ENCODE data around the gene SPNS1. TPM values are rescaled to one million over a fixed set of nuclear protein-coding genes. Genes with fewer than 3 reads are reported as not detected.

The SPNS1 gene
- polyA plus RNA-seq, 2 of the 4 experiments (the other 2 are of a cell fraction) = 27.0 to 35.1 TPM

DNA sequence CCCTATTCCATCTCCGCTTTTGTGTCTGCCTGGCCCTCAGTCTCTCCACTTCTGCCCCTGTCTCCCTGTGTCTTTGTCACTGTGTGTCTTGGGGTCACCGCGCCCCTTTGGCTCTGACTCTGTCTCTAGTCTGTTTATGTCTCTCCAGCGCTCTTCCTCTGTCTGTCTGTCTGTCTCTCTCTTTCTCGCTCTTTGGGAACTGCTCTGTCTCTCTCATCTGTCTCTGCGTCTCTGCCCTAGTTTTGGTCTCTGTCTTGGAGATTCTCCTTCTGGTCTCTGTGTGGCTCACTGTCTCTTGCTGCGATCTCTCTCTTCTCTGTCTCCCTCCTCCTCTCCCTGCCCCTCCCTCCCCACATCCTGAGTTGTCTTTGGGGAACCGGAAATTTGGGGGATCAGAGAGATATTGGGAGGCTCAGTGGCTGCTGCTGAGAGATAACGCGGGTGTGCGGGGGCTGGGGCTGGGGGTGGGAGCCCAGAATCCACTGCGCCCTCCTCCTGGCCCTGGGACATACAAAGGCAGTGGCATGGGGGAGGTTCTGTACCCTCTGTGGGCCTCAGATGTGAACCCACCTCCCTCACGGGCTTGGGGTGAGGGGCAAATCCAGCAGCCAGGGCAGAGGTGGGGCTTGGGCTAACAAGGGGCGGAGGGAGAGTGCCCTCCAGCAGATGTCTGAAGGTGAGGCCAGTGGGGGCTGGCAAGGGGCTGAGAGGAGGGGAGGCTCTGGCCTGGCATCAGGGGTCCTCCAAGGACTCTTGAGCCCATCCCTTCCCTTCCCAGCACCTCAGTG, 34.7 kb downstream of the SPNS1 start:
- TF ChIP-seq RNF2 (IDR thresholded peaks at IDR 0.05; ENCODE audit: borderline replicate concordance, low read depth) (no peak), ZNF302 (CRISPR knock-in tag; IDR thresholded peaks at IDR 0.05) (no peak), RCOR1 (IDR thresholded peaks at IDR 0.05; ENCODE audit: low read depth, low read length) (no peak), ATOH8 (CRISPR knock-in tag; IDR thresholded peaks at IDR 0.05; ENCODE audit: low read depth) (no peak), PBX3 (IDR thresholded peaks at IDR 0.05) (no peak), NFE2L2 (conservative IDR thresholded peaks at IDR 0.05; ENCODE audit: low read length) (no peak), HOXA7 (CRISPR knock-in tag; IDR thresholded peaks at IDR 0.05) (no peak), CHD2 (IDR thresholded peaks at IDR 0.05; ENCODE audit: low read length, partially characterized antibody) (no peak), E2F6 (IDR thresholded peaks at IDR 0.05; ENCODE audit: borderline replicate concordance, low read depth) (no peak), EHMT2 (IDR thresholded peaks at IDR 0.05; ENCODE audit: low read depth) (no peak), CEBPB (IDR thresholded peaks at IDR 0.05) (no peak), FOSL2 (IDR thresholded peaks at IDR 0.05) (no peak), FOSL2 (CRISPR knock-in tag; IDR thresholded peaks at IDR 0.05) (no peak), NR3C1 (IDR thresholded peaks at IDR 0.05) (no peak), ZSCAN20 (CRISPR knock-in tag; IDR thresholded peaks at IDR 0.05) (no peak), NPAS2 (CRISPR knock-in tag; IDR thresholded peaks at IDR 0.05; ENCODE audit: borderline replicate concordance) (no peak), JUNB (IDR thresholded peaks at IDR 0.05) (no peak), JUN (IDR thresholded peaks at IDR 0.05) (no peak), ELK1 (IDR thresholded peaks at IDR 0.05; ENCODE audit: low read depth, low read length) (no peak)
- ChIA-PET POLR2A (no interaction called here), CTCF (no interaction called here)
- no peak overlapping the region for H3K4me3 ChIP-seq
- FAIRE-seq (no peak), DNase-seq (ENCODE audit: low read depth in 1 of 2, low spot score in 1 of 2) (no peak), ATAC-seq (no peak)
- H3K4me2 ChIP-seq = no peak overlapping the region
- no peaks in the 10 kb centered on the region for H3K4me1 ChIP-seq
- H3K27ac ChIP-seq = no peak overlapping the region
- WGBS (ENCODE audit: missing lambda C conversion rate) = 71% methylated on average over 14 of the region's 14 CpGs
- H3K9me3 ChIP-seq = no peaks in the 10 kb centered on the region

- ChIA-PET POLR2A (no interaction called here), CTCF (interaction anchor here (0.7 to 1.9 kb wide), 2 partner anchors 32 to 36 kb away, joined by 3 to 6 read pairs; partner anchors contain the start of gene SPNS1)
- TF ChIP-seq JUN (IDR thresholded peaks at IDR 0.05) (no peak), KDM5A (IDR thresholded peaks at IDR 0.05) (no peak), FOSB (CRISPR knock-in tag; IDR thresholded peaks at IDR 0.05) (no peak), EP300 (IDR thresholded peaks at IDR 0.05) (no peak), PBX3 (IDR thresholded peaks at IDR 0.05) (no peak), BCL3 (IDR thresholded peaks at IDR 0.05) (no peak), ZFP36 (IDR thresholded peaks at IDR 0.05; ENCODE audit: borderline replicate concordance, partially characterized antibody) (no peak), MYC (IDR thresholded peaks at IDR 0.05; ENCODE audit: borderline replicate concordance, low read length) (no peak), NPAS2 (CRISPR knock-in tag; IDR thresholded peaks at IDR 0.05; ENCODE audit: borderline replicate concordance) (no peak), KDM1A (IDR thresholded peaks at IDR 0.05; ENCODE audit: low read depth) (no peak), ZC3H11A (IDR thresholded peaks at IDR 0.05) (no peak)
- no peaks in the 10 kb centered on the region for H3K9me3 ChIP-seq
- no peak for DNase-seq (ENCODE audit: low read depth in 1 of 2, low spot score in 1 of 2)
- FAIRE-seq = no peak
- no peak for ATAC-seq
- no peaks in the 10 kb centered on the region for H3K4me1 ChIP-seq
- no peak overlapping the region for H3K4me2 ChIP-seq
- WGBS (ENCODE audit: missing lambda C conversion rate) = 89% methylated on average over 2 of the region's 2 CpGs
- H3K27ac ChIP-seq = no peak overlapping the region
- no peak overlapping the region for H3K4me3 ChIP-seq
Observed at GRCh38 chr16:29009838-29010166, 35.2 kb downstream of the SPNS1 start.

All from A549 (cell line).